GM06990 (cell line): ENCODE data around the gene TOP3B.

Experiments
- DNase-seq: peaks from one replicate; pipeline ENCODE4 v3.0.0-alpha.2; 2011; ENCODE audit not compliant: insufficient read length; ENCODE audit errors: extremely low read depth
- H3K27me3 ChIP-seq: replicated peaks from 2 replicates; pipeline ENCODE4 v1.6.0; 2011; ENCODE audit warnings: low read length; ENCODE audit not compliant: control insufficient read depth, insufficient read depth
- H3K36me3 ChIP-seq: 2 replicates; pipeline ENCODE4 v1.5.1; 2011; ENCODE audit warnings: low read length; ENCODE audit not compliant: control insufficient read depth, insufficient read depth
- H3K4me3 ChIP-seq: replicated peaks from 2 replicates; pipeline ENCODE4 v1.5.1; 2011; ENCODE audit warnings: low read depth, mild to moderate bottlenecking, control low read depth, low read length
- TF ChIP-seq, protein P1 (sequence below): IDR thresholded peaks from 2 replicates; pipeline ENCODE4 v1.5.1; 2011; ENCODE audit warnings: low read length, control low read depth, mild to moderate bottlenecking, inconsistent platforms; ENCODE audit not compliant: insufficient read depth, poor library complexity, severe bottlenecking

TOP3B gene

DNA sequence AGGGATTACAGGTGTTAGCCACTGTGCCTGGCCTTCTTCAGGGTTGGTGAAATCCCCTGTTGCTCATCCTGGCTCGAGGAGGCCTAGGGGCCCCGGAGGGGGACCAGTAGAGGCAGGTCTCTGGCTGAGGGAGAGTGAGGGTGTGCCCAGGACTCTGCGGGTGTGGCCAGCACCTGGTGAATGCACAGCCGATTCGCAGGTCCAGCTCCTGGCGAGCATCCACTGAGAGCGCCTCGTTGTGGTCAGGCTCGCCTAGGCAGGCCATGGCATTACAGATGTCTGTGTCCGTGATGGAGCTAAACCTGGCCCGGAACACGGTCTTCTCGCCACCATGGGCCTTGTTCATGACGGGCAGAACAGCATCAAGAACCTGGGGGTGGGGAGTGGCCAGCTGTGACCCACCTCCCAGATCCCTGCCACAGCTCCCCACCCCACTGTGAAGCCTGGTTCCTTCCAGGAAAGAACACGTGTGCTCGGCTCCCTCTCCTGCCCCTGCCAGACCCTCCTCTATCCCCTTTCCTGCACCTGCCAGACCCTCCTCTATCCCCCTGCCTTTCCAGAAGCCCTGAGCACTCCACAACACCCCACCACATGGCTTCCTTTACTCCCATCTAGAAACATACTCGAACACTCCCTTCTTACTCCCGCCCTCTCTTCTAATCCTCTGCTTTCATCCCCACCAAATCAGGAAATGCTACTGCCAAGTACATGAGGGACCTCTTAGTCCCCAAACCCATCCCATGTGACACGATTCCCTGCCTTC lies 12.4 kb downstream of the TOP3B start:
- peaks cover 46% of the 10 kb centered on the region for H3K36me3 ChIP-seq

DNA sequence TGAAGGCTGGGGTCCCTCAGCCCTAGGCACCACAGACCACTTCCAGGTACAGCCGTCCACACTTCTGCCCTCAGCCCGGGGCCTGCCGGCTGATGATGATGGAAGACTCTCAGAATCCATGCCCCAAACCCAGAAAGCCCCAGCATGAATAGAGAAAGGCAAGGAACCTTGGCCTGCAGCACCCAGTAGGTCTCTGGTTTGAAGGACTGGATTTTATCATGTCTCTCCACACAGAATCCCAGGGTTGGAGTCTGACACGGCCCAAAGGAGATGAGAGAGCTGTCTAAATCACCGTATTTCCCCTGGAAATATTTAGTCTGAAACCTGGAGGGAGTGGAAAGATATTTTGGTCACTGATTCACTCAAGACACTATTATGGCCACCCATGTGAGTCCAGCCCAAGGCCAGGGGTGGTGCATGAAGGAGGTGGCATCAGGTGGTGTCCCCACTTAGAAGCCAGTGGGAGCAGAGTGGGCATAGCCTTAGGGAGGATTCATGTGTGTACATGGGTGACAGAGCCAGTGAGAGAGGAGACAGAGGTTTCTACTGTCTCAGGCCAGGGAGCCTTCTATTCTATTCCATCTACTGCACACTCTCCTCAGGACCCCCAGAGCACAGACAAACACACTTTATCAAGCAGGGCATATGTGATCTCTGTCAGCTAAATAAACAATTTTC lies 14.0 kb downstream of the TOP3B start:
- no peaks in the 10 kb centered on the region for H3K27me3 ChIP-seq
- TF ChIP-seq, protein P1, sequence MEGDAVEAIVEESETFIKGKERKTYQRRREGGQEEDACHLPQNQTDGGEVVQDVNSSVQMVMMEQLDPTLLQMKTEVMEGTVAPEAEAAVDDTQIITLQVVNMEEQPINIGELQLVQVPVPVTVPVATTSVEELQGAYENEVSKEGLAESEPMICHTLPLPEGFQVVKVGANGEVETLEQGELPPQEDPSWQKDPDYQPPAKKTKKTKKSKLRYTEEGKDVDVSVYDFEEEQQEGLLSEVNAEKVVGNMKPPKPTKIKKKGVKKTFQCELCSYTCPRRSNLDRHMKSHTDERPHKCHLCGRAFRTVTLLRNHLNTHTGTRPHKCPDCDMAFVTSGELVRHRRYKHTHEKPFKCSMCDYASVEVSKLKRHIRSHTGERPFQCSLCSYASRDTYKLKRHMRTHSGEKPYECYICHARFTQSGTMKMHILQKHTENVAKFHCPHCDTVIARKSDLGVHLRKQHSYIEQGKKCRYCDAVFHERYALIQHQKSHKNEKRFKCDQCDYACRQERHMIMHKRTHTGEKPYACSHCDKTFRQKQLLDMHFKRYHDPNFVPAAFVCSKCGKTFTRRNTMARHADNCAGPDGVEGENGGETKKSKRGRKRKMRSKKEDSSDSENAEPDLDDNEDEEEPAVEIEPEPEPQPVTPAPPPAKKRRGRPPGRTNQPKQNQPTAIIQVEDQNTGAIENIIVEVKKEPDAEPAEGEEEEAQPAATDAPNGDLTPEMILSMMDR, result no peak

More for the DNA sequence above, 12.4 kb downstream of the TOP3B start:
- no peak for DNase-seq
- H3K27me3 ChIP-seq, result no peaks in the 10 kb centered on the region
- H3K4me3 ChIP-seq, result no peak overlapping the region
- TF ChIP-seq, protein P1, result no peak

DNA sequence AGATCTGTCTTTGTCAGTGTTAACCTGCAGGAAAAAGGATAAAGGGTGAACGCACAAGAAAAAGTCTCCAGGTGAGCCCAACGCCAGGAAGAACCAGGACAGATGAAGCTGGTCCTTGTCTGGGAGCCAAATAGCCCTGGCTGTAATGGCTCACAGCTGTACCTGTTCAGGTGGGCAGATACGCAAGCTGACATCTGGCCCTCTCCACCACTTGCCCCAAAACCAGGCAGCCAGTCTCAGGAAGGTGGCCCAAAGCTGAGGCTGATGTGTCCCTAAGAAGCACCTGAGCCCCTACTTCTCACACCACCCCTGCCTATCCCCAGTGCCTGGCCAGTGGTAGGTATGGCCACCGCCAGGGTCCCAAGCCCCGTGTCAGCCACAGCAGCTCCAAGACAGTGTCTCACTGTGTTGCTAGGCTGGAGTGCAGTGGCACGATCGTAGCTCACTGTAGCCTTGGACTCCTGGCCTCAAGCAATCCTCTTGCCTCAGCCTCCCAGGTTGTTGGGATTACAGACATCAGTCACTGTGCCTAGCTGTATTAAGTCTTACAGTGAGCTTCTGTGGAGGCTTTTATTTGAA lies 14.8 kb downstream of the TOP3B start:
- Histone ChIP-seq H3K4me3 (no peak overlapping the region), H3K36me3 (peaks cover 50% of the 10 kb centered on the region), H3K27me3 (no peaks in the 10 kb centered on the region)
- TF ChIP-seq, protein P1, result no peak
- DNase-seq, result no peak

More for the DNA sequence above, 14.0 kb downstream of the TOP3B start:
- Histone ChIP-seq H3K36me3 (peaks cover 50% of the 10 kb centered on the region), H3K4me3 (no peak overlapping the region)
- no peak for DNase-seq

DNA sequence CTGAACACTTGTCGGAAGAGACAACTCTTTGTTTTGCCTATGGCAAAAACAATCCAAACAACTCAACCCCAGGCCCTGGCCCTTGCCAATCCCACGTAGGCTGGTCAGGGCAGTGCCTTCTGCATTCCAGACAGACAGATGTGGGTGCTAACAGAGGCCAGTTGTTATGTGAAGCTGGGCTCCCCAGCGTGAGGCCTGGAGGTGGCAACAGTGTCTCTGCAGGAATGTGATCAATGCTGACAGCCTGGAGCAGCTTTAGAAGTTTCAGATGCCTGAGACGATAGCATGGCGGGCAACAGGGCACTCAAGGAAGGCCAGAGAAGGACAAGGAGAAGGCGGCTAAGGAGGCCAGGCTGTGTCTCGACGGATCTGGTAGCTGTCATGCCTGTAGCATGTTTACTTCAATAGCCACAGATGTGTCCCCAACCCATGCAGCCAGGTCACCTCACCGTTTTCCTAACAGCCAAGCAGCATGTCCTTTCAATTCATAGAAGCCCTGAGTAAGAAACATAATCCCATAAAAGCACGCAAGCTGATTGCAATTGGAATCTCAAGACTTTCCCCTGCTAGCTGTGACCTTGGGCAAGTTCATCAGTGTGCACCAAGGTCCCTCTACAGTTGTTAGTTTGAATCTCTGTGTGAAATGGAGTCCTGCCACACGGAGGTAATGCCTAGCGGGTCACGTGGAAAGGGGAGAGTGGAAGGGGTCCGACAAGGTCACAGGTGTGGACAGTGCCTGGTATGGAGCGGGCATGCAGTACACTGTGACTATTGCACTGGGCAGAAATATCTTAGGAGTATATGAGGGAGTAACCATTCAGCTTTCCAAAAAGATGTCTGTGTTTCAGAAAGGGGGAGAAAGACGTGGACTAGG lies 15.7 kb downstream of the TOP3B start:
- no peak overlapping the region for H3K4me3 ChIP-seq
- no peaks in the 10 kb centered on the region for H3K27me3 ChIP-seq
- no peak for DNase-seq
- TF ChIP-seq, protein P1, result no peak
- H3K36me3 ChIP-seq, result peaks cover 51% of the 10 kb centered on the region

DNA sequence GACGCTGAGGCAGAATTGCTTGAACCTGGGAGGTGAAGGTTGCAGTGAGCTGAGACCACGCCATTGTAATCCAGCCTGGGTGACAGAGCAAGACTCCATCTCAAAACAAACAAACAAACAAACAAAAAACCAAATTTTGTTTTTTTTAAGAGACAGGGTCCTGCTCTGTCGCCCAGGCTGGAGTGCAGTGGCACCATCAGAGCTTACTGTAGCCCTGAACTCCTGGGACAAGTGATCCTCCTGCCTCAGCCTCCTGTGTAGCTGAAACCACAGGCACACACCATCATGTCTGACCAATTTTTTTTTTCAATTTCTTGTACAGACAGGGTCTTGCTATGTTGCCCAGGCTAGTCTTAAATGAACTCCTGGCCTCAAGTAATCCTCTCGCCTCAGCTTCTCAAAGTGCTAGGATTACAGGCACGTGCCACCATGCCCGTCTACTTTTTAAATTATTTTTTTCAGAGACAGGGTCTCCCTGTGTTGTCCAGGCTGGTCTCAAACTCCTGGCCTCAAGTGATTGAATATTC lies 16.8 kb downstream of the TOP3B start:
- TF ChIP-seq, protein P1, result no peak
- Histone ChIP-seq H3K36me3 (peaks cover 47% of the 10 kb centered on the region), H3K4me3 (no peak overlapping the region), H3K27me3 (no peaks in the 10 kb centered on the region)
- DNase-seq, result no peak
